Liver (tissue), 9 donors: ENCODE results near the gene AHSG. TPM values are rescaled to one million over a fixed set of nuclear protein-coding genes. Genes with fewer than 3 reads are reported as not detected.
A peak's percentile ranks its signal among the peaks of the same experiment; 100 is the strongest.

Experiments
- DNase-seq: peaks from one replicate; pipeline ENCODE4 v3.0.0-alpha.2; 2017; ENCODE audit warnings: low spot score
- H3K27ac ChIP-seq, 2 donors: one replicate each; pipeline ENCODE4 v1.7.0; 2013; ENCODE audit warnings: inconsistent platforms in 2 of 2, low read length in 2 of 2, control low read depth in 1 of 2, low read depth in 1 of 2, mild to moderate bottlenecking in 1 of 2
- H3K27me3 ChIP-seq, 4 donors: one replicate each; pipeline versions ENCODE4 v1.6.1 to v1.7.0; 2013; ENCODE audit warnings: low read length in 3 of 4, inconsistent platforms in 1 of 4, mild to moderate bottlenecking in 1 of 4, moderate library complexity in 1 of 4; ENCODE audit not compliant: control insufficient read depth in 4 of 4, insufficient read depth in 4 of 4
- H3K36me3 ChIP-seq, 4 donors: one replicate each; pipeline versions ENCODE4 v1.6.1 to v1.7.0; 2013; ENCODE audit warnings: low read length in 3 of 4, mild to moderate bottlenecking in 3 of 4, low read depth in 1 of 4, moderate library complexity in 1 of 4; ENCODE audit not compliant: control insufficient read depth in 4 of 4, insufficient read depth in 3 of 4
- H3K4me1 ChIP-seq, 4 donors: one replicate each; pipeline versions ENCODE4 v1.6.1 to v1.7.0; 2013; ENCODE audit warnings: low read length in 3 of 4, mild to moderate bottlenecking in 3 of 4, moderate library complexity in 1 of 4; ENCODE audit not compliant: control insufficient read depth in 4 of 4, insufficient read depth in 4 of 4
- H3K4me3 ChIP-seq, 3 donors: one replicate each; pipeline versions ENCODE4 v1.6.1 to v1.7.0; 2013; ENCODE audit warnings: low read length in 3 of 3, control low read depth in 1 of 3, low read depth in 1 of 3, mild to moderate bottlenecking in 1 of 3
- H3K9ac ChIP-seq, 2 donors: one replicate each; pipeline ENCODE4 v1.7.0; 2013; ENCODE audit warnings: low read length in 2 of 2, mild to moderate bottlenecking in 2 of 2, moderate library complexity in 2 of 2, control low read depth in 1 of 2, low read depth in 1 of 2
- H3K9me3 ChIP-seq, 4 donors: one replicate each; pipeline versions ENCODE4 v1.6.1 to v1.7.0; 2013; ENCODE audit warnings: low read length in 3 of 4; ENCODE audit not compliant: control insufficient read depth in 4 of 4
- FOXA1 ChIP-seq: IDR thresholded peaks from 2 replicates; pipeline ENCODE4 v1.6.1; 2016; ENCODE audit warnings: antibody characterized with exemption
- HNF4A ChIP-seq, 2 donors: conservative IDR thresholded peaks; 2 replicates each; pipeline ENCODE4 v1.6.1; 2016; ENCODE audit warnings: antibody characterized with exemption in 2 of 2, mild to moderate bottlenecking in 2 of 2
- HNF4G ChIP-seq: IDR thresholded peaks from 2 replicates; pipeline ENCODE4 v1.6.1; 2016; ENCODE audit warnings: antibody characterized with exemption
- RXRA ChIP-seq, 2 donors: IDR thresholded peaks; 2 replicates each; pipeline ENCODE4 v1.6.1; 2017 to 2018; ENCODE audit warnings: antibody characterized with exemption in 2 of 2, mild to moderate bottlenecking in 1 of 2
- SP1 ChIP-seq: IDR thresholded peaks from 2 replicates; pipeline ENCODE4 v1.6.1; 2018; ENCODE audit warnings: antibody characterized with exemption, mild to moderate bottlenecking
- TAF1 ChIP-seq: conservative IDR thresholded peaks from 2 replicates; pipeline ENCODE4 v1.6.1; 2016; ENCODE audit warnings: antibody characterized with exemption, mild to moderate bottlenecking
- YY1 ChIP-seq: IDR thresholded peaks from 2 replicates; pipeline ENCODE4 v1.6.1; 2016; ENCODE audit warnings: antibody characterized with exemption, mild to moderate bottlenecking
- WGBS: extraction: QIAGEN DNeasy Blood & Tissue Kit; methylation state at CpG from one replicate; pipeline ENCODE4 v1.1.7; 2013; 5-methylcytosine and 5-hydroxymethylcytosine counted together
- polyA plus RNA-seq, 2 donors: library from polyadenylated mRNA; stranded (reverse) in 1 of 2; unstranded in 1 of 2; fragments of 200-250 nt in 1 of 2; fragments of >200 nt in 1 of 2; fragmentation: Nextera tagmentation in 1 of 2; extraction: Ambion mirVana in 1 of 2; gene quantifications; one replicate each; pipeline versions ENCODE4 v1.2.1 to v1.2.3, GENCODE V29; 2013 to 2015
- total RNA-seq, 2 donors: library from RNA; depleted of rRNA; stranded (reverse); fragments of >200 nt; gene quantifications; one replicate each; pipeline ENCODE4 v1.2.3, GENCODE V29; 2014
- TF ChIP-seq, protein P1 (sequence below): IDR thresholded peaks from 2 replicates; pipeline ENCODE4 v1.6.1; 2016; ENCODE audit warnings: antibody characterized with exemption, mild to moderate bottlenecking
- TF ChIP-seq, protein P2 (sequence below): IDR thresholded peaks from 2 replicates; pipeline ENCODE4 v1.6.1; 2016; ENCODE audit warnings: antibody characterized with exemption
- TF ChIP-seq, protein P3 (sequence below): fragments of 150-350 bp; IDR thresholded peaks from 2 replicates; pipeline ENCODE4 v1.5.1; 2017; ENCODE audit warnings: improper control_type of control experiment, low read depth, low read length; ENCODE audit not compliant: missing input control
- TF ChIP-seq, protein P4 (sequence below): IDR thresholded peaks from 2 replicates; pipeline ENCODE4 v1.6.1; 2016; ENCODE audit warnings: antibody characterized with exemption
- donor health status: healthy.
- donor health status: healthy.
- donor health status: healthy.
- donor health status: healthy.
- donor health status: healthy.

The AHSG gene
- total and polyA plus RNA-seq, 4 donors, result 965 to 4,470 (median 2,050) TPM

DNA sequence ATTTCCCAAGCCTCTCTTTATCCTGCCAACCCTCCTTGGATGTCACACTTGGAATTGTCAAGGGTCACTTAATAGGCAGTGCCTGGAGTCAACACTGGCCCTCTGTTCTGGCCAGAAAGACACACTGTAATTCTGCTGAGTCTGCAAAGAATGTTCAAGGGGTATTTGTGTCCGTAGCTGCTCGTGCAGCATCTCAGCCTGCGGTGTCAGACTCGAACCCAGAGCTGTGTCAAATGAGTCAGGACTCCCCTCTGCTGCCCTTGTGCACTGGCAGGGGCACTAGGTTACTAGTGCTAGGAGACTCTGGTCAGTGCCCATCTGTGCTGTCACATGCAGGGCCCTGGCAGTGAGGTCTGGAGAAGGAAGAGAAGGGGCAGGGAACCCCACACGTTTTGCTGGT, 795 bp upstream of the AHSG start (continued):
- TF ChIP-seq, protein P1, sequence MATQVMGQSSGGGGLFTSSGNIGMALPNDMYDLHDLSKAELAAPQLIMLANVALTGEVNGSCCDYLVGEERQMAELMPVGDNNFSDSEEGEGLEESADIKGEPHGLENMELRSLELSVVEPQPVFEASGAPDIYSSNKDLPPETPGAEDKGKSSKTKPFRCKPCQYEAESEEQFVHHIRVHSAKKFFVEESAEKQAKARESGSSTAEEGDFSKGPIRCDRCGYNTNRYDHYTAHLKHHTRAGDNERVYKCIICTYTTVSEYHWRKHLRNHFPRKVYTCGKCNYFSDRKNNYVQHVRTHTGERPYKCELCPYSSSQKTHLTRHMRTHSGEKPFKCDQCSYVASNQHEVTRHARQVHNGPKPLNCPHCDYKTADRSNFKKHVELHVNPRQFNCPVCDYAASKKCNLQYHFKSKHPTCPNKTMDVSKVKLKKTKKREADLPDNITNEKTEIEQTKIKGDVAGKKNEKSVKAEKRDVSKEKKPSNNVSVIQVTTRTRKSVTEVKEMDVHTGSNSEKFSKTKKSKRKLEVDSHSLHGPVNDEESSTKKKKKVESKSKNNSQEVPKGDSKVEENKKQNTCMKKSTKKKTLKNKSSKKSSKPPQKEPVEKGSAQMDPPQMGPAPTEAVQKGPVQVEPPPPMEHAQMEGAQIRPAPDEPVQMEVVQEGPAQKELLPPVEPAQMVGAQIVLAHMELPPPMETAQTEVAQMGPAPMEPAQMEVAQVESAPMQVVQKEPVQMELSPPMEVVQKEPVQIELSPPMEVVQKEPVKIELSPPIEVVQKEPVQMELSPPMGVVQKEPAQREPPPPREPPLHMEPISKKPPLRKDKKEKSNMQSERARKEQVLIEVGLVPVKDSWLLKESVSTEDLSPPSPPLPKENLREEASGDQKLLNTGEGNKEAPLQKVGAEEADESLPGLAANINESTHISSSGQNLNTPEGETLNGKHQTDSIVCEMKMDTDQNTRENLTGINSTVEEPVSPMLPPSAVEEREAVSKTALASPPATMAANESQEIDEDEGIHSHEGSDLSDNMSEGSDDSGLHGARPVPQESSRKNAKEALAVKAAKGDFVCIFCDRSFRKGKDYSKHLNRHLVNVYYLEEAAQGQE, result no peak
- TF ChIP-seq HNF4A (conservative IDR thresholded peaks at IDR 0.05), result no peak
- TF ChIP-seq, protein P2, sequence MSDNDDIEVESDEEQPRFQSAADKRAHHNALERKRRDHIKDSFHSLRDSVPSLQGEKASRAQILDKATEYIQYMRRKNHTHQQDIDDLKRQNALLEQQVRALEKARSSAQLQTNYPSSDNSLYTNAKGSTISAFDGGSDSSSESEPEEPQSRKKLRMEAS, result no peak
- no peak for TF ChIP-seq TAF1

DNA sequence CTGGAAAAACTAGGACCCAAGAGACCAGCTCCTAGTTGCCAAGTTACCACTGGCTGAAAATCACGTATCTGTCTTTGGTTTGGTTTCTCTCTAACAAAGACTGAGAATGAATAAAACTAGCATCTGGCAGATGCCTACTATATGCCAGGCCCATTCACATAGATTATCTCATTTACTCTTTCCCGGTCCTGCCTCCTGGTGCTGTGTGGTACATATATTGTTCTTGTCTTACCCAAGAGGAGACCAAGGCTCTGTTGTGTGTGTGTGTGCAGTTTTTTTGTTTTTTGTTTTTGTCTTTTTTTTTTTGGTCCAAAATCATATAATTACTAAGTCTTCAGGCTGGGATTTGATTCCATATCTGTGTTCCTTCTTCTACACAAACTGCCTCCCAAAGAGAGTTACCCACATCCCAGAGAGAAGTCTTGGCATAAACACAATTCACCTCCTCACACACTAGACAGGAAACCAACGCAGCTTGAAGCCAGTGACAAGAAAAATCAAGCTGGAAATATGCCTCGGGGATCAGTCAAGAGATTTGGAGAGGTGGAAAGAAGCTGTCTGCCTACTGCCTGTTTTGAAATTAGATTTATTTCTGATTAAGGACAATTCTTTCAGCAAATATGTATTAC, 891 bp downstream of the AHSG start:
- H3K27me3 ChIP-seq, result no peaks in the 10 kb centered on the region
- H3K36me3 ChIP-seq, result peaks cover 0 to 12% (median 9%) of the 10 kb centered on the region in 4 donors
- TF ChIP-seq, protein P1, result no peak
- TF ChIP-seq, protein P3, sequence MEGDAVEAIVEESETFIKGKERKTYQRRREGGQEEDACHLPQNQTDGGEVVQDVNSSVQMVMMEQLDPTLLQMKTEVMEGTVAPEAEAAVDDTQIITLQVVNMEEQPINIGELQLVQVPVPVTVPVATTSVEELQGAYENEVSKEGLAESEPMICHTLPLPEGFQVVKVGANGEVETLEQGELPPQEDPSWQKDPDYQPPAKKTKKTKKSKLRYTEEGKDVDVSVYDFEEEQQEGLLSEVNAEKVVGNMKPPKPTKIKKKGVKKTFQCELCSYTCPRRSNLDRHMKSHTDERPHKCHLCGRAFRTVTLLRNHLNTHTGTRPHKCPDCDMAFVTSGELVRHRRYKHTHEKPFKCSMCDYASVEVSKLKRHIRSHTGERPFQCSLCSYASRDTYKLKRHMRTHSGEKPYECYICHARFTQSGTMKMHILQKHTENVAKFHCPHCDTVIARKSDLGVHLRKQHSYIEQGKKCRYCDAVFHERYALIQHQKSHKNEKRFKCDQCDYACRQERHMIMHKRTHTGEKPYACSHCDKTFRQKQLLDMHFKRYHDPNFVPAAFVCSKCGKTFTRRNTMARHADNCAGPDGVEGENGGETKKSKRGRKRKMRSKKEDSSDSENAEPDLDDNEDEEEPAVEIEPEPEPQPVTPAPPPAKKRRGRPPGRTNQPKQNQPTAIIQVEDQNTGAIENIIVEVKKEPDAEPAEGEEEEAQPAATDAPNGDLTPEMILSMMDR, result no peak
- TF ChIP-seq HNF4A (conservative IDR thresholded peaks at IDR 0.05), result no peak
- no peak for TF ChIP-seq SP1
- no peak for TF ChIP-seq FOXA1
- no peak for TF ChIP-seq RXRA (IDR thresholded peaks at IDR 0.05)
- TF ChIP-seq, protein P2, result no peak
- TF ChIP-seq HNF4G, result no peak
- TF ChIP-seq, protein P4, sequence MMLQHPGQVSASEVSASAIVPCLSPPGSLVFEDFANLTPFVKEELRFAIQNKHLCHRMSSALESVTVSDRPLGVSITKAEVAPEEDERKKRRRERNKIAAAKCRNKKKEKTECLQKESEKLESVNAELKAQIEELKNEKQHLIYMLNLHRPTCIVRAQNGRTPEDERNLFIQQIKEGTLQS, result no peak
- TF ChIP-seq YY1, result no peak
- TF ChIP-seq TAF1, result no peak
- H3K4me1 ChIP-seq, result peaks cover 9 to 68% (median 42%) of the 10 kb centered on the region in 4 donors
- no peak for DNase-seq
- peak overlapping the region; percentile 85 to 87 for H3K27ac ChIP-seq
- WGBS, result 25% methylated on average over 4 of the region's 4 CpGs
- no peaks in the 10 kb centered on the region for H3K9me3 ChIP-seq
- H3K9ac ChIP-seq, result peak overlapping the region; percentile 79 to 86
- peak overlapping the region; percentile 50 to 85 (median 71) for H3K4me3 ChIP-seq
